Epithelial cell of esophagus (primary cell): Measurements from ENCODE around the gene NT5DC3.

ENCODE experiments used
- DNase-seq: peaks from one replicate; pipeline ENCODE4 v3.0.0; 2010; ENCODE audit warnings: low read depth
- H3K4me3 ChIP-seq: 2 replicates; pipeline ENCODE4 v1.5.1; 2011; ENCODE audit warnings: mild to moderate bottlenecking, low read length, control low read depth
- CTCF ChIP-seq: IDR thresholded peaks from 2 replicates; pipeline ENCODE4 v1.5.1; 2011; ENCODE audit warnings: low read depth, mild to moderate bottlenecking, low read length, control low read depth, inconsistent platforms; ENCODE audit not compliant: insufficient read depth; ENCODE audit errors: missing control alignments

NT5DC3 gene

GRCh38 chr12:103743788-103744187 is 97.2 kb downstream of the NT5DC3 start:
- no peak for TF ChIP-seq CTCF
- no peak overlapping the region for H3K4me3 ChIP-seq
- no peak for DNase-seq

- peak; percentile 53 for DNase-seq
- H3K4me3 ChIP-seq: no peak overlapping the region
- no peak for TF ChIP-seq CTCF
These were observed 98.6 kb downstream of the NT5DC3 start for GRCh38 chr12:103742349-103742932.

- no peak overlapping the region for H3K4me3 ChIP-seq
- TF ChIP-seq CTCF: no peak
- DNase-seq: no peak
These were observed 103.2 kb downstream of the NT5DC3 start for GRCh38 chr12:103737881-103738280.

- H3K4me3 ChIP-seq: no peak overlapping the region
- TF ChIP-seq CTCF: no peak
- DNase-seq: peak; percentile 32
These were observed 104.5 kb downstream of the NT5DC3 start for GRCh38 chr12:103736572-103736971.

GRCh38 chr12:103735291-103735690 is 105.7 kb downstream of the NT5DC3 start:
- H3K4me3 ChIP-seq: no peak overlapping the region
- no peak for TF ChIP-seq CTCF
- DNase-seq: no peak

- no peak for TF ChIP-seq CTCF
- no peak for DNase-seq
- no peak overlapping the region for H3K4me3 ChIP-seq
These were observed 106.2 kb downstream of the NT5DC3 start for GRCh38 chr12:103734863-103735262.

GRCh38 chr12:103731539-103731938 is 109.5 kb downstream of the NT5DC3 start:
- TF ChIP-seq CTCF: no peak
- no peak overlapping the region for H3K4me3 ChIP-seq
- no peak for DNase-seq
